ENCODE results near the gene SLAMF9. TPM values are rescaled to one million over a fixed set of nuclear protein-coding genes. Genes with fewer than 3 reads are reported as not detected.

Gene SLAMF9
- total RNA-seq, 4 donors from 2014 or later: not detected

- H3K27me3 ChIP-seq: no peaks in the 10 kb centered on the region
- peak overlapping the region; percentile 94 for H3K27ac ChIP-seq
- no peaks in the 10 kb centered on the region for H3K9me3 ChIP-seq
- H3K4me1 ChIP-seq: peaks cover 51% of the 10 kb centered on the region
- TF ChIP-seq POLR2AphosphoS5 (IDR thresholded peaks at IDR 0.05): no peak
- no peak for TF ChIP-seq POLR2A (IDR thresholded peaks at IDR 0.05)
- TF ChIP-seq, protein P1, sequence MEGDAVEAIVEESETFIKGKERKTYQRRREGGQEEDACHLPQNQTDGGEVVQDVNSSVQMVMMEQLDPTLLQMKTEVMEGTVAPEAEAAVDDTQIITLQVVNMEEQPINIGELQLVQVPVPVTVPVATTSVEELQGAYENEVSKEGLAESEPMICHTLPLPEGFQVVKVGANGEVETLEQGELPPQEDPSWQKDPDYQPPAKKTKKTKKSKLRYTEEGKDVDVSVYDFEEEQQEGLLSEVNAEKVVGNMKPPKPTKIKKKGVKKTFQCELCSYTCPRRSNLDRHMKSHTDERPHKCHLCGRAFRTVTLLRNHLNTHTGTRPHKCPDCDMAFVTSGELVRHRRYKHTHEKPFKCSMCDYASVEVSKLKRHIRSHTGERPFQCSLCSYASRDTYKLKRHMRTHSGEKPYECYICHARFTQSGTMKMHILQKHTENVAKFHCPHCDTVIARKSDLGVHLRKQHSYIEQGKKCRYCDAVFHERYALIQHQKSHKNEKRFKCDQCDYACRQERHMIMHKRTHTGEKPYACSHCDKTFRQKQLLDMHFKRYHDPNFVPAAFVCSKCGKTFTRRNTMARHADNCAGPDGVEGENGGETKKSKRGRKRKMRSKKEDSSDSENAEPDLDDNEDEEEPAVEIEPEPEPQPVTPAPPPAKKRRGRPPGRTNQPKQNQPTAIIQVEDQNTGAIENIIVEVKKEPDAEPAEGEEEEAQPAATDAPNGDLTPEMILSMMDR (IDR thresholded peaks at IDR 0.05): no peak
- 7% methylated on average over 6 of the region's 7 CpGs for WGBS
- peaks cover 2% of the 10 kb centered on the region for H3K36me3 ChIP-seq
- peak overlapping the region; percentile 63 for H3K4me3 ChIP-seq
- DNase-seq (ENCODE audit: low spot score in 2 of 2): no peak
Measured at GRCh38 chr1:159925719-159926078, 28.3 kb downstream of the SLAMF9 start.

- no peaks in the 10 kb centered on the region for H3K9me3 ChIP-seq
- under 1% methylated on average over 30 of the region's 58 CpGs for WGBS
- peak; percentile 81 to 84 (median 83) for TF ChIP-seq POLR2AphosphoS5 (IDR thresholded peaks at IDR 0.05)
- TF ChIP-seq, protein P1 (IDR thresholded peaks at IDR 0.05): no peak
- TF ChIP-seq POLR2A (IDR thresholded peaks at IDR 0.05): peak; percentile 74 to 97
- TF ChIP-seq EP300 (IDR thresholded peaks at IDR 0.05): no peak
- DNase-seq (ENCODE audit: low spot score in 2 of 2): peak; percentile 95 to 97
- peak within 1 kb of the TSS; percentile 63 for H3K4me3 ChIP-seq
- H3K27me3 ChIP-seq: no peaks in the 10 kb centered on the region
- H3K27ac ChIP-seq: peak within 1 kb of the TSS; percentile 94
- peaks cover 57% of the 10 kb centered on the region for H3K4me1 ChIP-seq
- H3K36me3 ChIP-seq: peaks cover 8% of the 10 kb centered on the region
Measured at GRCh38 chr1:159924791-159925718, 29.0 kb downstream of the SLAMF9 start, which contains the start of gene TAGLN2. TAGLN2 (minus strand) TSS chr1:159925507; CDS start chr1:159920509, 4,998 bp downstream.

- Histone ChIP-seq H3K9me3 (no peaks in the 10 kb centered on the region), H3K4me1 (peaks cover 61% of the 10 kb centered on the region), H3K27ac (peak overlapping the region; percentile 94), H3K4me3 (peak overlapping the region; percentile 63), H3K27me3 (no peaks in the 10 kb centered on the region), H3K36me3 (peaks cover 17% of the 10 kb centered on the region)
- WGBS: 0% methylated on average over 10 of the region's 31 CpGs
- DNase-seq (ENCODE audit: low spot score in 2 of 2): peak; percentile 96
- TF ChIP-seq, protein P1 (IDR thresholded peaks at IDR 0.05): no peak
- TF ChIP-seq POLR2A (IDR thresholded peaks at IDR 0.05) (peak; percentile 42 to 78), EP300 (IDR thresholded peaks at IDR 0.05) (no peak), POLR2AphosphoS5 (IDR thresholded peaks at IDR 0.05) (peak in 2 of 3 donors; percentile 60 to 89)
Measured at GRCh38 chr1:159924025-159924790, 29.8 kb downstream of the SLAMF9 start.

DNA sequence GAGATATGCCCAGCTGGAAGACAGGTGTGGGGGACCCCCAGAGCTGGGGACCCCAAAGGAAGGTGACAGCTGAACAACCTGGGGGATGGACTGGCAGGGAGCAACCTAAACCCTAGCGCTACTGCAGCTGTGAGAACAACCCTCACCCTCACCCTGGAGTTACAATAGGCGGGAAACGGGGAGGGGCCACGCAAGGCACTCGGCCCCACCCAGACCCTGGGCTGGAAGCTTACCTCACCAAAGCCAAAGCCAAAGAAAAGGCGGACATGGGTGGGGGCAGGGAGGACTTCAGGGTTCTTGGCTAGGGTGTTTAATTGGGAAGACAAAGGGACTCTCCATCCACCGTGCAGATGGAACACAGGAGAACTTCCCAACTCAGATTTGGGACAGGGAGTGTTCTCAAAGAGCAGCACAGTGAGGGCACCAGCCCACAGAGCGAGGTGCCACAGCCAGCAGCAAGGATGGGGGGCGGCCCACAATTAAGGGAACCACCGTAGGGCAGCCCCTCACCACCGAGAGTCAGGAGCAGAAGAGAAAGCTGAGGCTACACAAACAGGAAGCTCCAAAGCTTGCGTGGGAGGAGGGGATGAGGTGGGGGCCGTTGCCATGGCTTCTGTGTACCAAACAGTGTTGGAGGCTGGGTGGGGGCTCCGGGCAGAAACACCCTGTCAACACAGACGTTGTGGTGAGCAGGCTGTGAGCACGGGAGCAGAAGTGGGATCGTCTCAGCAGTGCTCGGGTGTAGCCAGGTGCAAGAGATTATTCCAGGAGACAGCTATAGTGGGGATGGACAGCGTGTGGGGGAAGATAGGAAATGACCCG lies 30.6 kb downstream of the SLAMF9 start:
- WGBS: 0% methylated on average over 20 of the region's 20 CpGs
- TF ChIP-seq POLR2AphosphoS5 (IDR thresholded peaks at IDR 0.05) (peak; percentile 39 to 80 (median 64)), POLR2A (IDR thresholded peaks at IDR 0.05) (peak in 1 of 2 donors; percentile 79), EP300 (IDR thresholded peaks at IDR 0.05) (no peak)
- TF ChIP-seq, protein P1 (IDR thresholded peaks at IDR 0.05): no peak
- Histone ChIP-seq H3K27me3 (no peaks in the 10 kb centered on the region), H3K4me3 (peak overlapping the region; percentile 63), H3K4me1 (peaks cover 64% of the 10 kb centered on the region), H3K36me3 (peaks cover 25% of the 10 kb centered on the region), H3K9me3 (no peaks in the 10 kb centered on the region), H3K27ac (peak overlapping the region; percentile 94)
- peak; percentile 95 to 96 for DNase-seq (ENCODE audit: low spot score in 2 of 2)

Data from suprapubic skin (tissue), 4 donors.